OCI-LY1 (cell line): Measurements from ENCODE around the gene PPIL3.

ENCODE experiments used
- H2AFZ ChIP-seq: fragments of 200-600 bp; sonication (generic), shearing (Covaris generic); 2 replicates; pipeline ENCODE4 v1.6.0; 2014; ENCODE audit warnings: antibody characterized with exemption, mild to moderate bottlenecking, low read length
- H3F3A ChIP-seq: fragments of 200-600 bp; sonication (generic), shearing (Covaris generic); 2 replicates; pipeline ENCODE4 v1.6.0; 2014; ENCODE audit warnings: mild to moderate bottlenecking, antibody characterized with exemption, low read length, moderate library complexity; ENCODE audit not compliant: insufficient read depth
- H3K27ac ChIP-seq: fragments of 200-600 bp; sonication (generic); 2 replicates; pipeline ENCODE4 v1.5.1; 2014; ENCODE audit warnings: low read length, mixed run types, mild to moderate bottlenecking, low read depth; ENCODE audit not compliant: poor library complexity, severe bottlenecking
- H3K27me3 ChIP-seq: fragments of 200-600 bp; sonication (generic); 2 replicates; pipeline ENCODE4 v1.6.0; 2014; ENCODE audit warnings: antibody characterized with exemption, mild to moderate bottlenecking, low read length, moderate library complexity; ENCODE audit not compliant: insufficient read depth
- H3K36me3 ChIP-seq: fragments of 200-600 bp; sonication (generic); 2 replicates; pipeline ENCODE4 v1.6.1; 2014; ENCODE audit warnings: mild to moderate bottlenecking, antibody characterized with exemption, low read length, moderate library complexity, mixed read lengths; ENCODE audit not compliant: insufficient read depth
- H3K4me1 ChIP-seq: fragments of 200-600 bp; sonication (generic); 2 replicates; pipeline ENCODE4 v1.5.1; 2014; ENCODE audit warnings: mild to moderate bottlenecking, low read length, moderate library complexity; ENCODE audit not compliant: insufficient read depth, severe bottlenecking
- H3K4me2 ChIP-seq: fragments of 200-600 bp; sonication (generic), shearing (Covaris generic); 2 replicates; pipeline ENCODE4 v1.6.1; 2014; ENCODE audit warnings: low read length
- H3K4me3 ChIP-seq: fragments of 200-600 bp; sonication (generic); 2 replicates; pipeline ENCODE4 v1.5.1; 2014; ENCODE audit warnings: low read length, low read depth, mild to moderate bottlenecking, mixed read lengths; ENCODE audit not compliant: poor library complexity, severe bottlenecking
- H3K79me2 ChIP-seq: fragments of 200-600 bp; shearing (Covaris generic); 2 replicates; pipeline ENCODE4 v1.6.1; 2016; ENCODE audit warnings: mixed run types, low read length, mixed read lengths; ENCODE audit not compliant: insufficient read depth
- H3K9ac ChIP-seq: fragments of 200-600 bp; sonication (generic), shearing (Covaris generic); 2 replicates; pipeline ENCODE4 v1.6.1; 2014; ENCODE audit warnings: mild to moderate bottlenecking, low read length, mixed read lengths
- H3K9me2 ChIP-seq: fragments of 200-600 bp; sonication (generic), shearing (Covaris generic); 2 replicates; pipeline ENCODE4 v1.6.1; 2014; ENCODE audit warnings: low read depth, mild to moderate bottlenecking, low read length, mixed read lengths
- H3K9me3 ChIP-seq: fragments of 200-600 bp; shearing (Covaris generic); 2 replicates; pipeline ENCODE4 v1.6.1; 2014; ENCODE audit warnings: low read length, mixed read lengths
- H4K20me1 ChIP-seq: fragments of 200-600 bp; sonication (generic), shearing (Covaris generic); 2 replicates; pipeline ENCODE4 v1.6.0; 2016; ENCODE audit warnings: mild to moderate bottlenecking, low read length; ENCODE audit not compliant: insufficient read depth
- EZH2 ChIP-seq: fragments of 200-600 bp; sonication (generic), shearing (Covaris generic); IDR thresholded peaks from 2 replicates; pipeline ENCODE4 v1.8.0; 2017; ENCODE audit warnings: borderline replicate concordance, mixed run types, mild to moderate bottlenecking, antibody characterized with exemption, low read length, moderate library complexity, mixed read lengths
- TF ChIP-seq, protein P1 (sequence below): fragments of 200-600 bp; sonication (generic), shearing (Covaris generic); IDR thresholded peaks from 2 replicates; pipeline ENCODE4 v1.5.1; 2017; ENCODE audit warnings: mild to moderate bottlenecking, antibody characterized with exemption, low read length, moderate library complexity, mixed read lengths

Gene PPIL3

GRCh38 chr2:200847269-200847668 is 41.6 kb downstream of the PPIL3 start:
- Histone ChIP-seq H3K27ac (no peak overlapping the region), H3K4me2 (no peak overlapping the region), H2AFZ (no peak overlapping the region)

GRCh38 chr2:200845669-200846325 is 43.1 kb downstream of the PPIL3 start:
- no peaks in the 10 kb centered on the region for H3K27me3 ChIP-seq
- TF ChIP-seq EZH2, result no peak
- TF ChIP-seq, protein P1, sequence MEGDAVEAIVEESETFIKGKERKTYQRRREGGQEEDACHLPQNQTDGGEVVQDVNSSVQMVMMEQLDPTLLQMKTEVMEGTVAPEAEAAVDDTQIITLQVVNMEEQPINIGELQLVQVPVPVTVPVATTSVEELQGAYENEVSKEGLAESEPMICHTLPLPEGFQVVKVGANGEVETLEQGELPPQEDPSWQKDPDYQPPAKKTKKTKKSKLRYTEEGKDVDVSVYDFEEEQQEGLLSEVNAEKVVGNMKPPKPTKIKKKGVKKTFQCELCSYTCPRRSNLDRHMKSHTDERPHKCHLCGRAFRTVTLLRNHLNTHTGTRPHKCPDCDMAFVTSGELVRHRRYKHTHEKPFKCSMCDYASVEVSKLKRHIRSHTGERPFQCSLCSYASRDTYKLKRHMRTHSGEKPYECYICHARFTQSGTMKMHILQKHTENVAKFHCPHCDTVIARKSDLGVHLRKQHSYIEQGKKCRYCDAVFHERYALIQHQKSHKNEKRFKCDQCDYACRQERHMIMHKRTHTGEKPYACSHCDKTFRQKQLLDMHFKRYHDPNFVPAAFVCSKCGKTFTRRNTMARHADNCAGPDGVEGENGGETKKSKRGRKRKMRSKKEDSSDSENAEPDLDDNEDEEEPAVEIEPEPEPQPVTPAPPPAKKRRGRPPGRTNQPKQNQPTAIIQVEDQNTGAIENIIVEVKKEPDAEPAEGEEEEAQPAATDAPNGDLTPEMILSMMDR, result no peak

More at GRCh38 chr2:200847269-200847668, 41.6 kb downstream of the PPIL3 start:
- H3K9me3 ChIP-seq, result no peaks in the 10 kb centered on the region
- no peaks in the 10 kb centered on the region for H3K4me1 ChIP-seq
- peaks cover 17% of the 10 kb centered on the region for H3K36me3 ChIP-seq
- no peaks in the 10 kb centered on the region for H3K79me2 ChIP-seq
- no peak overlapping the region for H3K9ac ChIP-seq
- H4K20me1 ChIP-seq, result no peaks in the 10 kb centered on the region
- no peaks in the 10 kb centered on the region for H3K27me3 ChIP-seq
- no peak overlapping the region for H3K4me3 ChIP-seq
- no peak for TF ChIP-seq EZH2
- H3K9me2 ChIP-seq, result no peaks in the 10 kb centered on the region
- H3F3A ChIP-seq, result peaks cover 3% of the 10 kb centered on the region

DNA sequence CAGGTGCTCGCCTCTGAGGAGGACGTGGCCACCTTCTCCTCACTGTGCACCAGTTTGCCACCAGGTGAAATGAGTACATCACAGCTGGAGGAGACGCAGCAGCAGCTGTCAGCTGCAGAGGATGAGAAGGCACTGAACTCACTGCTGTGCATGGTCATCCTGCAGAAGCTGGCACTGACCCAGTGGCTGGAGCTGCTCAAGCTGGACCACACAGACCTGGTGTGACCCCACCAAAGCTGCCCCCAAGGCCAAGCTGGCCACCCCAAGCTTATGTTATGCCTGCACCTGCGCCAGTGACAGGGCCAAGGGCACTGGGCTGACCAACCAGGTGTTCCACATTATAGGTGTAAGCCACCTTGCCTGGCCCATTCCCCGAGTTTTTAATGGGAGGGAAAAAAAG is 43.7 kb downstream of the PPIL3 start:
- Histone ChIP-seq H3K27ac (no peak overlapping the region), H3F3A (no peaks in the 10 kb centered on the region), H3K9me2 (no peaks in the 10 kb centered on the region), H4K20me1 (no peaks in the 10 kb centered on the region), H3K79me2 (no peaks in the 10 kb centered on the region), H3K27me3 (no peaks in the 10 kb centered on the region), H3K9me3 (no peaks in the 10 kb centered on the region), H3K4me2 (no peak overlapping the region), H3K9ac (no peak overlapping the region), H3K36me3 (no peaks in the 10 kb centered on the region), H2AFZ (no peak overlapping the region), H3K4me3 (no peak overlapping the region), H3K4me1 (no peaks in the 10 kb centered on the region)
- TF ChIP-seq EZH2, result no peak
- TF ChIP-seq, protein P1, result no peak

More at GRCh38 chr2:200845669-200846325, 43.1 kb downstream of the PPIL3 start:
- H3K9me2 ChIP-seq, result no peaks in the 10 kb centered on the region
- H3K4me1 ChIP-seq, result no peaks in the 10 kb centered on the region
- H3K9ac ChIP-seq, result no peak overlapping the region
- H3K36me3 ChIP-seq, result peaks cover 3% of the 10 kb centered on the region; the same call in 1 of the 2 replicates
- H2AFZ ChIP-seq, result no peak overlapping the region
- no peak overlapping the region for H3K4me2 ChIP-seq
- H3F3A ChIP-seq, result no peaks in the 10 kb centered on the region; the same call in 1 of the 2 replicates
- H3K27ac ChIP-seq, result no peak overlapping the region
- H4K20me1 ChIP-seq, result no peaks in the 10 kb centered on the region
- H3K79me2 ChIP-seq, result no peaks in the 10 kb centered on the region
- no peaks in the 10 kb centered on the region for H3K9me3 ChIP-seq
- H3K4me3 ChIP-seq, result no peak overlapping the region
